Fibroblast of mammary gland (primary cell): ENCODE data around the gene PRCD.

Experiments used
- DNase-seq: peaks from one replicate; pipeline ENCODE4 v3.0.0-alpha.2; 2010; ENCODE audit warnings: low read depth
- H3K4me3 ChIP-seq: 2 replicates; pipeline ENCODE4 v1.5.1; 2011; ENCODE audit warnings: low read depth, mild to moderate bottlenecking, low read length, moderate library complexity; ENCODE audit not compliant: control insufficient read depth
- TF ChIP-seq, protein P1 (sequence below): conservative IDR thresholded peaks from 2 replicates; pipeline ENCODE4 v1.5.1; 2011; ENCODE audit warnings: low read depth, low read length, inconsistent platforms; ENCODE audit not compliant: control insufficient read depth, insufficient read depth

PRCD gene

GRCh38 chr17:76570457-76570856, 30.6 kb downstream of the PRCD start:
- no peak for DNase-seq
- TF ChIP-seq, protein P1, sequence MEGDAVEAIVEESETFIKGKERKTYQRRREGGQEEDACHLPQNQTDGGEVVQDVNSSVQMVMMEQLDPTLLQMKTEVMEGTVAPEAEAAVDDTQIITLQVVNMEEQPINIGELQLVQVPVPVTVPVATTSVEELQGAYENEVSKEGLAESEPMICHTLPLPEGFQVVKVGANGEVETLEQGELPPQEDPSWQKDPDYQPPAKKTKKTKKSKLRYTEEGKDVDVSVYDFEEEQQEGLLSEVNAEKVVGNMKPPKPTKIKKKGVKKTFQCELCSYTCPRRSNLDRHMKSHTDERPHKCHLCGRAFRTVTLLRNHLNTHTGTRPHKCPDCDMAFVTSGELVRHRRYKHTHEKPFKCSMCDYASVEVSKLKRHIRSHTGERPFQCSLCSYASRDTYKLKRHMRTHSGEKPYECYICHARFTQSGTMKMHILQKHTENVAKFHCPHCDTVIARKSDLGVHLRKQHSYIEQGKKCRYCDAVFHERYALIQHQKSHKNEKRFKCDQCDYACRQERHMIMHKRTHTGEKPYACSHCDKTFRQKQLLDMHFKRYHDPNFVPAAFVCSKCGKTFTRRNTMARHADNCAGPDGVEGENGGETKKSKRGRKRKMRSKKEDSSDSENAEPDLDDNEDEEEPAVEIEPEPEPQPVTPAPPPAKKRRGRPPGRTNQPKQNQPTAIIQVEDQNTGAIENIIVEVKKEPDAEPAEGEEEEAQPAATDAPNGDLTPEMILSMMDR, result no peak
- H3K4me3 ChIP-seq, result no peak overlapping the region

DNA sequence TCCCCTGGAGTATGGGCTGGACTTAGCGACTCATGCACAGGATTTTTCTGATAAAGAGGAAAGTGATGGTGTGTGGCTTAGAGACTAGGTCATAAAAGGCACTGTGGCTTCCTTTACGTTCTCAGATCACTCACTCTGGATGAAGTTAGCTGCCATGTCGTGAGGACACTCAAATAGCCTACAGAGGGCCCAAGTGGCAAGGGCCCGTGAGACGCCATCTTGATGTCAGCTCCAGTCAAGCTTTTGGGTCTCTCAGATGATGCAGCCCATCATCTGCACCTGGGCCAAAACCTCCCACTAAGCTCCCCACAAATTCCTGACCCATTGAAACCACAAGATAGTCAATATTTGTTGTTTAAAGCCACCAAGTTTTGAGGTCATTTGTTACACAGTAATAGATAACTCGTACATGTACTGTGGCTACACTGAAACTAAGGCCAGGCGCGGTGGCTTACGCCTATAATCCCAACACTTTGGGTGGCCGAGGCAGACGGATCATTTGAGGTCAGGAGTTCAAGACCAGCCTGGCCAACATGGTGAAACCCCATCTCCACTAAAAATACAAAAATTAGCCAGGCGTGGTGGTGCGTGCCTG, 31.1 kb downstream of the PRCD start:
- TF ChIP-seq, protein P1, result no peak
- DNase-seq, result no peak

DNA sequence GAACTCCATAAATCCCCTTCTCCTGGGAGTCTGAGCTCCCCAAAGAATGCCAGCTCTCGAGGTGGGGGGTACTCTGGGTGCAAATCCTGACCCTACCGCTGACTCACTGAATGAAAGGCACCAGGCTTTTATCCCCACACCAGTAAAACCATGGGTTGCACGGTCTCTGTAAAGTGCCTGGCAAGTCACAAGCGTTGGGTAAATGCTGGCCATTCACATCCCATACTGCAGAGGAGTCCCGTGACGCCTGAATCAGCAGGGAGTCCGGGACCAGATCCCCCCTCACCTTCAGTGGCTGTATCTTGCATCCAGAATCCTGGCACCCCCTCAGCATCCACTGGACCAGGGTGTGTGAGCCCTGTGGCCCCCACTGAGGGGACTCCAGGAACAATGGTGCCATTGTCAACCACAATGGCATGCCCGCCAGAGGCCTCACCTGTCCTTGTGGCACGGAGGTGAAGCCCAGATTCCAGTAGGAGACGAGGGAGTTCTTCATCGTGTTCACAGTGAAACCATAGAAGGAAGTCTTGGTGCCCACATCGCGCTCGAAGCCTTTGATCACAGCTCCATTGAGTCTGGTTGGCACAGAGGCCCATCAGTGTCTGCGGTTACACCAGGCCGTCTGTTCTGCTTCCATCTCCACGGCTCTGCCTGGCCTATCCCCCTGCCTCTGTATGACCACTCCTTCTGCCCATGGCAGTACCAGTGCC, 32.5 kb downstream of the PRCD start:
- DNase-seq, result no peak
- TF ChIP-seq, protein P1, result no peak
- H3K4me3 ChIP-seq, result no peak overlapping the region

More for the DNA sequence above, 31.1 kb downstream of the PRCD start:
- H3K4me3 ChIP-seq, result no peak overlapping the region

DNA sequence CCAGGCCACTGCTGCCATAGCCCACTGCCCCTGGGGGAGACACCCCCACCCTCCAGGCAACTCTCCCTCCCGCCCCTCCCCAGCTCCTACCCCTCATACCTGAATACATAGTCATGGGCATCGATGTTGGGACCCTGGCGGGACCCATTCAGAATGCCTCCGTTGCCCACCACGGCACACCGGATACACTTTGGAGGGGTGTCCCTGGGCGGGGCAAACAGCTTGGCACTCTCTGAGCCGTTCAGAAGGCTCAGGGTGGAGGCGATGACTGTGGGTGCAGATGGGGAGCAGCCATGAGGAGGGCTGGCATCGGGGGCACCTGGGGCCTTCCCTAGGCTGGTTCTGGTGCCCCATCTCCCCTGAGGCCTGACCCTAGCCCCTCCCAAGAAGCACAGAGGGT, 33.3 kb downstream of the PRCD start:
- TF ChIP-seq, protein P1, result no peak
- H3K4me3 ChIP-seq, result no peak overlapping the region
- DNase-seq, result no peak

DNA sequence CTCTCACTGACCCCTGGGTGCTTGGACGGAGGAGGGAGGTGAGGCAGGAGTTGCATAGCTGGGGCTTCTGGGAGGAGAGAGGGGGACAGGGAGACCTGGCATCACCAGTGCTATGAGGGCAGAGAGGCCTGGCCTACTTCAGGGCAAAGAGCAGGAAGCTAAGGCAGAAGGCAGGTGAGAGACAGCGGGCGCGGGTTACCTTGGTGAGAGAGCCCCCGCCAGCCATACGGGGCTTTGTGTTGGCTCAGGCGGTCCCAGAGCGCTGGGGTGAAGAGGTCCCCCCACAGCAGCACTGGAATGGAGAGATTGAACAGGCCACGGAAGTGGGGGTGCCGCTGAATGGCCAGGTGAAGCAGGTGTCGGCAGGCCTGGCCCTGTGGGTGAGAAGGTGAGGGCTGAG, 34.3 kb downstream of the PRCD start:
- TF ChIP-seq, protein P1, result no peak
- DNase-seq, result no peak

DNA sequence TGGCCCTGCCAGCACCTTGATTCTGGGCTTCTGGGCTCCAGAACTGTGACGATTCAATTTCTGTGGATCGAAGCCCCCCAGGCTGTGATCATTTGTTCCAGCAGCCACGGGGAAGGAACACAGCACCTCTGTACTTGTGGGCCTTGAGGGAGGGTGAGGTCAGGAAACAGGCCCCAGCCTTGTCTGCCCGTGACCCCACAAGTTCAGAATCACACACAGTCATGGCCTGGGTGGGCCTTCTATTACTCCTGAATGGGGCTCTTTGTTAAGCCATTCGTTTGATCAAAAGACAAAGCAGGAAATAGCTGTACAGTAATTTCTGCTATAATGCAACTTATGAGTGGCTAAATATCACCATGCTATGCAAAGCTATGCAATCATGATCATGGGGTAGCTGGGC, 35.7 kb downstream of the PRCD start:
- H3K4me3 ChIP-seq, result no peak overlapping the region
- no peak for DNase-seq
- TF ChIP-seq, protein P1, result no peak

More for the DNA sequence above, 34.3 kb downstream of the PRCD start:
- no peak overlapping the region for H3K4me3 ChIP-seq
